Activated CD8-positive, alpha-beta memory T cell treated with anti-CD3 and anti-CD28 coated beads, Interleukin-2, amount 50 U/mL, for 48 hours (primary cell): Measurements from ENCODE around the gene PMFBP1.

Source experiments
- DNase-seq: peaks from one replicate; pipeline ENCODE4 v3.0.0-alpha.2; 2020

PMFBP1 gene, protein sequence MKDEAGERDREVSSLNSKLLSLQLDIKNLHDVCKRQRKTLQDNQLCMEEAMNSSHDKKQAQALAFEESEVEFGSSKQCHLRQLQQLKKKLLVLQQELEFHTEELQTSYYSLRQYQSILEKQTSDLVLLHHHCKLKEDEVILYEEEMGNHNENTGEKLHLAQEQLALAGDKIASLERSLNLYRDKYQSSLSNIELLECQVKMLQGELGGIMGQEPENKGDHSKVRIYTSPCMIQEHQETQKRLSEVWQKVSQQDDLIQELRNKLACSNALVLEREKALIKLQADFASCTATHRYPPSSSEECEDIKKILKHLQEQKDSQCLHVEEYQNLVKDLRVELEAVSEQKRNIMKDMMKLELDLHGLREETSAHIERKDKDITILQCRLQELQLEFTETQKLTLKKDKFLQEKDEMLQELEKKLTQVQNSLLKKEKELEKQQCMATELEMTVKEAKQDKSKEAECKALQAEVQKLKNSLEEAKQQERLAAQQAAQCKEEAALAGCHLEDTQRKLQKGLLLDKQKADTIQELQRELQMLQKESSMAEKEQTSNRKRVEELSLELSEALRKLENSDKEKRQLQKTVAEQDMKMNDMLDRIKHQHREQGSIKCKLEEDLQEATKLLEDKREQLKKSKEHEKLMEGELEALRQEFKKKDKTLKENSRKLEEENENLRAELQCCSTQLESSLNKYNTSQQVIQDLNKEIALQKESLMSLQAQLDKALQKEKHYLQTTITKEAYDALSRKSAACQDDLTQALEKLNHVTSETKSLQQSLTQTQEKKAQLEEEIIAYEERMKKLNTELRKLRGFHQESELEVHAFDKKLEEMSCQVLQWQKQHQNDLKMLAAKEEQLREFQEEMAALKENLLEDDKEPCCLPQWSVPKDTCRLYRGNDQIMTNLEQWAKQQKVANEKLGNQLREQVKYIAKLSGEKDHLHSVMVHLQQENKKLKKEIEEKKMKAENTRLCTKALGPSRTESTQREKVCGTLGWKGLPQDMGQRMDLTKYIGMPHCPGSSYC

DNA sequence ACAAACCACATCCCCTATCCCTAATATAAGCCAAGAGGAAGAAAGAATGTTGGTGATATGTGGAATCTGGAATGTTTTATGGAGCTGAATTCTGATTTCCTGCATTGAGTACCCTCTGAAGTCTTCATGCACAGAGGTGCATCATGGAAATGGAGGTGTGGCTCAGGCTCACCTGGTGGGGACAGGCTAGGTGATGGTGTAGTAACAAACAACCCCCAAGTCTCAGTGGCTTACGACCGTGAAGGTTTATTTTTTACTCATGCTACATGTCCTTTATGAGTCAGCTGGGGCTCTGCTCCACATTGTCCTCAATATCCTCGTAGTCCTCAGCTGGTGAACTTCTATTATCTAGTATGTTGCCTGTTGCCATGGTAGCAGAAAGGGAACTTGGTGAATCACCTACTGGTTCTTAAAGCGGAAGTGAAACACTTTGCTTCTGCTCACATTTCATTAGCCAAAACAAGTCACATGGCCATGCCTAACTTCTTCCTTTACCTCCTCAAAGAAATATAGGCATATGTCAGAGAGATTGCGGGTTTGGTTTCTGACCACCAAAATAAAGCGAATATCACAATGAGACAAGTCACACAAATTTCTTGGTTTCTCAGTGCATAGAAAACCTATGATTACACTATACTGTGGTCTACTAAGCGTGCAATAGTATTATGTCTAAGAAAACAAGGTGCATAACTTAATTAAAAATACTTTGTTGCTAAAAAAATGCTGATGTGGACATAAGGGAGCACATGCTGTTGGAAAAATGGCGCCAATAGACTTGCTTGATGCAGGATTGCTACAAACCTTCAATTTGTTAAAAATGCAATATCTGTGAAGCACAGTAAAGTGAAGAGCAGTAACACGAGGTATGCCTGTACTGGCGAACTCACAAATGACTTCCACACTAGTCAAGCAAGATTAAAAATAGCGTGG lies at the start of gene PMFBP1:
PMFBP1 (minus strand) TSS at position 51 of the 930 bp plus-strand sequence. CDS start 947 bp downstream, outside the sequence.
- DNase-seq: no peak

DNA sequence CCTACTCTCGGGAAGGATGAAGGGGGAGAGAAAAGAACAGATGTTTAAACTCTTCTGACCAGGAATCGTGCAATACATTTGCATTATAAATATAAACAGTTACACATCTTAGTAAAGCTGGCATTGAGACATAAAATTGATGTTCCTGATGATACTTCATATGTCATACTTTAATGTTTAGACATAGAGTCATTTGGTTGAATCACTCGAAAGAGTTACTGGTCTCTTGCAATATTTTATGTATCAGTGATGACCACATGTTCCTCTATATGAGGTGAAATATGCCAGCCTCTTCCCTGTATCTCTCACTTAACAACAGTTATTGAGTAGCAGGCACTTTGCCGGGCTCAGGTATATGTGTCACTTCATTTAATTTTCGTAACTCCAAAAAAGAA lies 49.7 kb upstream of the PMFBP1 start:
- DNase-seq: no peak

DNA sequence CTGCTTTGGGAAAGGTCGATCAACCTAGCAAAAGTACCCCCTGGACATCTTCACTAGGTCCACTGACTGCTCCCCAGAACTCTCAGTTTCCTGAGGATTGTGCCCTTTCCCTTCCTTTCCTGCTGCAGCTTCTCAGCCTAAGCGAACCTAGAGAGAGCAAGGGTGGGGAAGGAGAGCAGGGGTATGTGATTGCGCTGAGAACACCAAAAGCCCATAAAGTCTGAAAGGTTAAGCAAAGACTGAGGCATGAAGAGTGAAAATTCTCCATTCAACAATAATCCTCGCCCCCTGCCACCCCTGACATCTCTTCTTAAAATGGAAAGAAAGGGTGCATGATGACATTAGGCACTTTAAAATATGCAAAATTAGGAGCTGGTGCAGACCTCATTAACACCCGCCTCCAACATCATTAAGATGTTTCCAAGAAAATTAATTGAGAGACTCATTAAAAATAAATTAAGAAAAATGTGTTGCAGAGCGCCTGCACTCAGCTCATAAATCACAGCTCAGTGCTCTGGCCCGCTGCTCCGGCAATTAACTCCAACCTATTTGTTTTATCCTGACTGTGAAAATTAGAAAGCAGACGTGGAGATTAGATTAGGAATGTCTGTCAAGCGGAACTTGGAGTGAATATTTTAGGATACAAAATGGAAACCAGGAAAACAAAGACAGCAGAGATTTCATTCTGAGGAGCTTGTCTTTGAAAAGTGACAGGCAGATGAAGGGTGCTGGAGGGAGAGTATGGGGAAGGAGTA lies 49.1 kb upstream of the PMFBP1 start:
- DNase-seq: no peak

DNA sequence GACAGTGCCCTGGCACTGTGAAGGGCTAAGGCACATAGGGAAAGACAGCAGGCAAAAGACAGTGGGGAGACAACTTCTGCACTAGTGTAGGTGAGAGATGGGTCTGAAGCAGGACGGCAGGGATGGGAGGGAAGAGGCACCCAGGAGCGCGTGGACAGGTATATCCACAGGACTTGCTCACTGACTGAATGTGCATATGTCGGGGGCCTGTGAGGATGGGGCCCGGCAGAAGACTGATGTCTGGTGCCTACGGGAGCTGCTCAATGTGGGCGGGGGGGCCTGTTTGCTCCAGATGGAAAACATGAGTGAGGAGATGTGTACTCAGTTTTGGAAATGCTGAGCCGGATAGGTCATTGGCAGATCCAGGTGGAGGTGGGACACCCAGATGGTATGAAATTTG lies 47.3 kb upstream of the PMFBP1 start:
- DNase-seq: no peak

DNA sequence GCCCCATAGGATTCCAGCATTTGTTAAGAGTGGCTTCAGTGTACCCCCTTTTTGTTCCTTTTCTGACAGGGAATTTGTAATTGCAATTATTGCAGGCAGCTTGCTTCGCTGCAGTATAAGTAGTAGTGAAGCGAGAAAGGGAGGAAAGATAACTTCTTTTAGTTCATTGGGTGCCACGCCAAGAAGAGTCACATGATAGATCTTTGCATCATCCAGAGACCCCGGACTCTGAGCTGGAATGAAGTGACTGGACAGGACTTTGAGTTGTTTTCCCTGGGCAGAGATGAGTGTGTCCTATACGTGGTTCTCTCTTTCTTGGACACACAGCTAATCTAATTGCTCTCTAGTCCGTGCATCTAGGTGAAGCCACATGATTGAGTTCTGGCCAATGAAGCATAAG lies 44.8 kb upstream of the PMFBP1 start:
- no peak for DNase-seq

DNA sequence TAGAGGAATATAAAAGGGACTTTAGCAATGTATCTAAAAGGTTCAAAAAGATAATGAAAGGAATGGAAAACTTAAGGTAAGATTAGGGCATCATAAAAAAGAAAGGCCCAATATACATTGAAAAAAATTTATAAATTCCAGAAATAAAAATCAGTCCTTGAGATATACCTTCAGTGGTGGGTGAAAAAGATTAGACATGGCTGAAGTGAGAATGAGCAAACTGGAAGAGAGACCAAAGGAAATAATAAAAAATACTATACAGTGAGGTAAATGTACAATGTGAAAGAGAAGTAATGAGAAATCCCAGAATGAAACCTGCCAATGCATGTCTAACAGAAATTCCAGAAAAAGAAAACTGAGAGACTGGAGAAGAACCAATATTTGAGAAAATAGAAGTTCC lies 42.9 kb upstream of the PMFBP1 start:
- DNase-seq: no peak

DNA sequence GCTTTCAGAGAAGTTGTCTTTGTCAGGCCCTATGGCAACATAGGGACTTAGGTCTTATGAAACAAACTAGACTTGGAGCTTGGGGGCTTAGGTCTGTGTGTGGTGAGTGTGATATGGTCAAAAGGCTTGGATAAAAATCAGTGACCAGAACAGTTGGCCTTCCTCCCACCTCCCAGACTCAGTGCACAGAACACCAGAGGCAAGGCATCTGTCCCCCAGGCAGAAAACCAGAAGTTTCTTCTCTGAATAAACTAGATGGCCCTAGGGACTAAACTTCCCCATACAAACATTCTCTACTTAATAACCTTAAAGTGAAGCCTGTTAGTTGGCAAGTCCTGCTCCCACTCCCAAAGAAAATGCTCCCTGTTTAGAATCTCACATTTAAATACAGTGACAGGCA lies 39.2 kb upstream of the PMFBP1 start:
- DNase-seq: no peak

DNA sequence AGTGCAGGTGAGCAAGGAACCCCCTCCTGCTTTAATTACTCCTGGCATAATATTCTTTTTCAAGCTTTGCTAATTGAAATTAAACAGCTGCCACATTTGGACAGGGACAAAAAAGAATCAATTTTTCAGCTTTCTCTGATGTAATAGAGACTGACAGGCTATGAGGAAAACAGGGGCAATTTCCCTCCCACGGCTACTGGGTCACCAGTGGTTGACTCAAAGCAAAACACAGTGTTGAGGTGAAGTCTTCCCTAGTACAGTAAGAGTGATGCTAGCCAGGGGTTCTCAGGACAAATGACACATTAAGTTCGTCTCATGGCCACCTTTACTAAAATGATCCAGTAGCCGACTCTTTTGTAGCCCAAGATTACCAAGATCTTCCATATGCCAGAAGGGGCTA lies 38.6 kb upstream of the PMFBP1 start:
- no peak for DNase-seq

DNA sequence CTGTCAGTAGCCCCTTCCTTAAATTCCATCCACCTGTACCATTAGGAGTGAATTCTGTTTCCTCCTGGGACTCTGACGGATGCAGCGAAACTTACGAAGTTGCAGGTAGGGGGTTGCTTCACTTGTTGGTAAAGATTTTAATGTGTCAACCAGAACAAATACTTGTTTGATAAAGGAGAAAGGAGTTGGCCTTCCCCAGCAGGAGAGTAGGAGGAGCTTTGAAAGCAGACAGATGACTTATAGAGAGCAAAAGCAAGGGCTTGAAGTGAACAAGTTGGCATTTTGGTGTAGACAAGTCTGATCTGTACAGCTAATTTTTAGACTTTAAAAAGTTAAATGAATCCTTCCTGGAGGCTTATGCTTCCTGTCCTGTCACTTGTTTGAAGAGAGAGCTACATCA lies 38.1 kb upstream of the PMFBP1 start:
- DNase-seq: no peak

DNA sequence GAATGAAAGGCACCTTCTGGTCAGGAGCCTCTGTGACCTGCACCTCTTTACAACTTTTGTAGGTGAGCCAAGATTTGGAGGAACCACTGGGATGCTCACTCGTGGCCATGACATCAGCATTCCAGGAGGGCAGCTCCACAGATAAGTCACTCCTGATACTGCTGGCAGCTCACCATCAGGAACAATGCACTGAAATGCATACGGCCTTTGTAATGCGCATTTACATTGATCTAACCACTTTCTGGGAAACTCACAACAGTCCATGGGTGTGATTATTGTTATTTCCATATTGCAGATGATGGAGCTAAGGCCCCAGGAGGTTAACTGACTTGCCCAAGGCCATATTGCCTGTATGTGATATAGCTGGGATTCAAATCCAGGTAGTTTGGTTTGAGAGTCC lies 34.3 kb upstream of the PMFBP1 start:
- no peak for DNase-seq

DNA sequence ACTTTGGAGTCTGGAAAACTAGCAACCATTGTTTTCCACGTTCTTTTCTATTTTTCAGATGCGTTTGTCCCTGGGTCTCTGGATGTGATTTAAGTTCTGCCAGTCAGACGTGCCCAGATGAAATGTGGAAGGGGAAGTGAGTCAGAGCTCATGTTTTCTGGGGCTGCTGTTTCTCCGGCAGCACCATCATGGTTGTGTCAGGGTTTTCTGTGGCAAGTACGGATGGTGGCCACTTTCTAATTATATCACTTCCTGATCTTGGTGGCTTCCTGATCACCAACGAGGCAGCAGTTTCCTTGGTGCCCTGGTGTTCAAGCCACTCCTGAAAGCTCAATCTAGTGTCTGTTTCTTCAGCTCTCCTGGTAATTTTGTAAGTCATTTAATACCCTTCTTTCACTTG lies 31.4 kb upstream of the PMFBP1 start:
- peak; percentile 55 for DNase-seq

DNA sequence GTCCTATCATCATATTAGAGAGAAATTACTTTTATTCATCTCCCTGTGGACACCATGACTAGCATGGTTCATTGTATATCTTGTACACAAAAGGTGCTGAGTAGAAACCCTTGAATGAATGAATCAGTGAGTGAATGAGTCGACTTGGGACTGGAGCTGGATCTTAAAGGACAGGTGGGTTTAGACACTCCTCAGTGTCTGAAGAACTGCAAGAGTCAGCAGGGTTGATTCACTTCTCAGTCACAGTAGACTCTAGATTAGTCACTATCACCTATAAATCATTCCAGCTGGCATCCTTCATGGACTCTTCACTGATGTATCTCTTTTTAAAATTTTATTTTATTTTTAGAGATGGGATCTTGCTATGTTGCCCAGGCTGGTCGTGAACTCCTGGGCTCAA lies 30.1 kb upstream of the PMFBP1 start:
- DNase-seq: no peak

DNA sequence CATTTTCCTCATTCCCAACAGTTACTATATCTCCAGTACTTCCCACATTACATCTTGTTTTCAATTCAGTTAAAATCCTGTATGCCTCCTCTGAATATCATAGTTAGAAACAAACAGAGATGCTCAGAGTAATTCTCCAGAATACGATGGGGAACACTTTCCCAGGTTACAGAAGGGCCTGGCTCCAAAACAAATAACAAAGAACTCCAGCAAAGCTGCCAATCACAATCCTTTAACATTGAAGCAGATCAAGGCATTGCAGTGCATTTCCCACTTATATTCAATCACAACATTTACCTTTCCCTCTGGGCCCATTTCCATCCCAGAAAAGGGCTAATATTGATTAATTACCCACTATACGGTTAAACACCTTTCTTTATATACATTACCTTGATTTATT lies 29.4 kb upstream of the PMFBP1 start:
- DNase-seq: no peak

DNA sequence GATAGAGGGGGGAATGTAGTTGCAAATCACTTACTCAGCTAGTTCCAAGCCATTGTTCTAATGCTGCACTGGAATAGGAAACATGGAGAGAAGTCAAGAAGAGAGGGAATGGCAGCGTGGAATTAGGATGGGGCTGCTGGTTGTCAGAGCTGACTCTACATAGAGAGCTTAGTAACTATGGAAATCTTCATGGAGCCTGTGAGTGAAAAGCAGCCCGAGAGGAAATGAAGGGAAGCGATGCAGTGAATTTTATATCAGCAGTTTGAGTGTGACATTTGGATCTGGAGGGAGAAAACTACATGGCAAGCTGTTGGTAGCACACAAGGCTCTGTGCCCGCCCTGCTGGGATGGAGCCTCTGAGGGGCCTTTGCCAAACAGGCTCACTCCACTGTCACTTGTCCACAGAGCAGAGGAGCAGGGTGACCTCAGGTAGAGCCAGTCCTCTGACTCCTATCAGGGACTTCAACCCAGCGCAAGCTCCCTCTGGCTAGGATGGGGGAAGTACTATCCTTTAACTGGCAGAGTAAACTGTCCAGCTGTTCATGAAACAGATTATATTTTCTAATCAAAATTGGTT lies 27.9 kb upstream of the PMFBP1 start:
- DNase-seq: no peak

DNA sequence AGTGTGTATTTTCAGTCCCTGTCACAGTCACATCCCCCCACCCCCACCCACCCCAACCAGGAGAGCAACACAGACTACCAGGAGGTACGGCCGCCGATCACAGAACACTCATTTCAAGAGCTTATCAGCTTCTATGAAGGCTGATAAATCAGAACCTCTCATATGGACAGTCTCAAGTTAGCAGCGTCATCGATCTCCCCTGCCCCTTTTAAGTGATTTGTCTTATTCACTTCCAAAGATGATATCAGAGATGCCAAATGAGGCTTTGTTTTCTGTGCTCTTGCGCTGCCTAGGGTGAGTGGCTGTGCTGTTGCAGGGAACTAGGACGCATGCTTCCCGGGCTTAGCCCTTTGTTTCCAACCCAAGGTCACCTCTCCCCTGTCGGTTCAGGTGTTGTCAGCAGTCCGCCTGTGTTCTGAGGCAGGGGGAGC lies 26.8 kb upstream of the PMFBP1 start:
- no peak for DNase-seq

DNA sequence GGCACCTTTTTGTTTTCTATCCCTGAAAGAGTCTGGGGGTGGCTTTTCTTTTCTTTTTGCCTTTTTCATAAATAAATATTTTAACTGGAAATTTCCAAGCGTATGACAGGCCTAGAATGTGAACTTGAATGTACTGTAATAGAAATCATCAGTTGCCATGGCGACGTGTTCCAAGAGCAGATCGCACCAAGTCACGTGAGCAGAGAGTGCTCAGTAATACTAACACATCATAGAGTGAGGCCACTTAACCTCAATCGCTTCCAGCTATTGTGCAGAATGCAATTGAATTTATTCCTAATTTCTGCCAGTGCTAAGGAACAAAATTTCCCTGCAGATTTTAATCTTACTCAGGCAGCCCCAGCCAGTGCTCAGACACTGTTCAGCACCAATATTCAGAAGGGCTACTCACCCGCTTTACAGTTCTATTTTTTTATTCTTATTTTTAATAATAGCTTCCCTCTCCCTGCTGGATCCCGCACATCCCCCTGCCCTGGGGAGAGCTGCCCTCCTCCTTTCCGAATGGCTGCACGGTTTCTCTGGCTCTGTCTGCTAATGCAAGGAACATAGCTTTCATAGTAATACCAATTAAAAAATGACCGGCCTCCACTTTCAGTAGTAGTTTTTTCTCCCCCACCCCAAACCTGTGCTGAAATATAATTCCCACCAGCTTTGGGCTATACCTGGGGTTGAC lies 26.2 kb upstream of the PMFBP1 start:
- DNase-seq: no peak

DNA sequence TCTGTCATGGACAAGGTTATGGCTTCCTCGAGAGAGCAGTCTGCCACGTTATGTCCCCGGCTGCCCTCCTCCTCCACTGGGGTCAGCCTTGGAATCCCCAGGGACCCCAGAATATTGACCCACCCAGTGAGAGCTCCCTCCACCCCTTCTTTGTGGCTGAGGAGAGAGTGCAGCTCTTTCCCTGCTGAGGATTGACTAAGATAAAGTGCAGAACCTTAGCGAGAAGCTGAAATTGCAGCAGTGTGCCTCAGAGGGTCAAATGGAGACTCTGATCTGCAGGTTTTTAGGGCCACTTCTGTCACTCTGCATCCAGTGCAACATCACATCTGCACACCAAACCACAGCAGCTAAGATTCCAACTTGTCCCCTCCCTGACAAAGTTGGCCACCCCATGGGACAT lies 25.6 kb upstream of the PMFBP1 start:
- no peak for DNase-seq

DNA sequence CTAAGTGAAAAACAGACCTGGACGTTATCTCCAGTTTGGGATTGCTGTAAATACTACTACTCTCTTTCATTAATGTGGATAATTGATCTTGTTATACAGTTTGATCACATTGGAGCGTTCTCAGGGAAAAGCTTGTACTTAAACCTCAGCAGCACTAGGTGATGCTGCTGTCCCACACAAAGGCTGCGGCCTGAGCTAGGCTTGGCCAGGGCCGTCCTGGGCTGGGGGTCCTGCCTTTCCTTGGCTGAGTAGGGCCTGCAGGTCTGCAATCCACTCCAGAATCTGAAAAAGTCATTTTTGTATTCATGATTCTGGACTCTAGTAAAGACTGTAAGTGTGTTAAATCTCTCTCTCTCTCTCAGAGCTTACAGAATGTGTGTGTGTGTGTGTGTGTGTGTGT lies 23.7 kb upstream of the PMFBP1 start:
- DNase-seq: no peak

DNA sequence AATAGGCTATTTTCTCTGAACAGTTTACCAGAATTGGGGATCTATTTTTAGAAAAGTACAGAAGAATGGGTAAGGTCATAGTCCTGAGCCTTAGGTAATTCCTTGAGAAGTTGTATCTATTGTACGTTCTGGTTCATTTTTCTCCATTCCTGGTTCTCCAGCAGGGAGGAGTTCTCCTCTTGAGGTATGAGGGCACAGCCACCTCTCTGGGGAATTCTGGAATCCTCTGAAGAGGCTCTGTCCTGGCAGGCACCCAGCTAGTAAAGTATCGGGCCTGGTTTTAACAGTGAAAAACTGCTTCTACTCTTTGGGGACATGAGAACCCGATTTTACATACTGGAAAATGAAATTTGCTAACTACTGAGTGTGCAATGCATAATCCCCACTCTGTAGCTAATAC lies 19.6 kb upstream of the PMFBP1 start:
- DNase-seq: no peak

DNA sequence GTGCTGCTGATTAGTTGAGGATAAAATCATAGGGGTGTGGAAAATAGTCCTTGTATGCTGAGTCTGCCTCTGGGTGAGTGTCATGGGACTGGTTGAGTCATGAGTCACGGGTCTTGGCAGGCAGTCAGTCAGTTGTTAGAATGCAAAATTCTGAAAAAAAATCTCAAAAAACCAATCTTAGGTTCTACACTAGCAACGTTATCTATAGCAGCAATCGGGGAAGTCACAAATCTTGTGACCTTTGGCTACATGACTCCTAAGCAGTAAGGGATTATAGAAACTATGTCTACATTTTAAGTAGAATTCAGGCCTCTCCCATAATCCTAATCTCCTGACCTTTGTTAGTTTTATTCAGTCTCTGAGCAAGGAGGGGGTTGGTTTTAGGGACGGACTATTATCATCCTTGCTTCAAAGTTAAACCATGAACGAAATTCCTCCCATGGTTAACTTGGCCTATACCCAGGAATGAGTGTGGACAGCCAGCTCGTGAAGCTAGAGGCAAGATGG lies 18.0 kb upstream of the PMFBP1 start:
- DNase-seq: no peak

DNA sequence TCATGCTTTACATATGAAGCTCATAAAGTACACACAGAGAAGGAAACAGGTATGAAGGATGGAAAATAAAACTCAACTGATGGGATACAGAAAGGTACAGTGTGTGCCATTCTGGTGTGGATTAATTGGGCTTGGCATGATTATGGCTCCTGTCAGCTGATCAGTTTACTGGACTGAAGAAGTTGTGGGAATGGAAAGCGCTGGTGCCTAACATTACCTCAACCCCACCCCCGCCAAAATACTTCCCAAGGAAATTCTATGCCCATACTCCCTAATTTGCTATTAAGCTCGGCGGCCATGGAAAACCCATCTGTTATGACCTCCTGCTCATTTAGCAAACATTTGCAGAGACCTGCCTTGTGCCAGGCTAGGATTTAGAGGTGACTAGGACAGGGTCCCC lies 16.6 kb upstream of the PMFBP1 start:
- no peak for DNase-seq
